HG03095 (cell line): ENCODE measurements around the gene NR6A1.

ENCODE experiments used
- ATAC-seq: cut with Tn5 transposase; IDR thresholded peaks from one replicate; pipeline ENCODE4 v1.9.1; 2021; ENCODE audit warnings: moderate library complexity; ENCODE audit not compliant: unreplicated experiment

NR6A1 gene

DNA sequence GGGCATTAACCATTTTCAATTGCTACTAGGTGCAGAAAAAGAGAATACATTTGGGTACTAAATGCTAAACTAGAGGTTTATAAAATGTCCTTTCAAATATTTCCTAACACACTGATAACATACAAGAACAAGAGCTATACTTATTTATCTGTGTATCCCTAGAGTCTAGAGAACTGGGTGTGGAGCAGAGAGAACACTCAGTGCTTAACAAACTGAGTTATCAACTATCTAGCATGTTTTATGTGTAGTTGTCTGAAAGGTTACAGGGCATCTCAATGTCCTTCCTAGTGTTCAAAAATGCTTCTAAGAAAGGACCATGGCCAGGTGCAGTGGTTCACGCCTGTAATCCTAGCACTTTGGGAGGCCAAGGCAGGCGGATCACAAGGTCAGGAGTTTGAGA lies 40.3 kb downstream of the NR6A1 start:
- no peak for ATAC-seq

DNA sequence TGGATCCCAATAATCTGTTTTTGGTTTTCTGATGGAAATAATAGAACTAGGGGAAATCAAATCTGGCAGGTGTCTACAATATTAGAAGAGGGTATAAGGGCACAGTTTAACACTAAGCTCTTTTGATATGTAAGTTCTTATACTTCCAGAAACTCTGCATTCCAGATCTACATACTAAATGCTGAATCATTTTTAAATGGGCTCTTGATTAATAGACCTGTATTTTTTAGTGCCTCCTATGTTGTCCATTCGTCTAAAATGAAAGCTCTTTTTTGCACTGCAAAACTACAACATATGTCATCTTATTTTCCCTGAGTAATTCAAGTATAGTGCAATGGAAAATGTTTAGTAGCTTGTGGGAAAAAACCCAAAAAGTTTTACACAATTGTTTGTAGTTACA lies 44.2 kb downstream of the NR6A1 start:
- ATAC-seq = no peak

DNA sequence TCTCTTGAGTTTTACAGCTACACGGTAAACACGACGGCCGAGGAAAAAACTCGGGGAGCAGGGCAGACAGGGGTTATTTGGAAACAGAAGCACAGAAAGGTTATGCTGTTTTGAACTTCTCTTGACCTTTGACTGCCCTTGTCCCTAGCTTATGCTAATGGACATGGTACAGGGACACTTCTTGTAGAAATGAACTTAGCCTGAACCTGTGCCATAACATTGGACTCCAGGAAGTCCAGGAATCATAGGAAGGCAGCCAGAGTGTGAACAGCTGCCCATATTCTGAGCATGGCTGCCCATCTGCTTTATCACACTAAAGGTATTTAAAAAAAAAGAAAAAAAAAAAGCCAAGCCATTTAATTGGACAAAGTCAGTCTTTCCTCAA lies 46.1 kb downstream of the NR6A1 start:
- no peak for ATAC-seq

DNA sequence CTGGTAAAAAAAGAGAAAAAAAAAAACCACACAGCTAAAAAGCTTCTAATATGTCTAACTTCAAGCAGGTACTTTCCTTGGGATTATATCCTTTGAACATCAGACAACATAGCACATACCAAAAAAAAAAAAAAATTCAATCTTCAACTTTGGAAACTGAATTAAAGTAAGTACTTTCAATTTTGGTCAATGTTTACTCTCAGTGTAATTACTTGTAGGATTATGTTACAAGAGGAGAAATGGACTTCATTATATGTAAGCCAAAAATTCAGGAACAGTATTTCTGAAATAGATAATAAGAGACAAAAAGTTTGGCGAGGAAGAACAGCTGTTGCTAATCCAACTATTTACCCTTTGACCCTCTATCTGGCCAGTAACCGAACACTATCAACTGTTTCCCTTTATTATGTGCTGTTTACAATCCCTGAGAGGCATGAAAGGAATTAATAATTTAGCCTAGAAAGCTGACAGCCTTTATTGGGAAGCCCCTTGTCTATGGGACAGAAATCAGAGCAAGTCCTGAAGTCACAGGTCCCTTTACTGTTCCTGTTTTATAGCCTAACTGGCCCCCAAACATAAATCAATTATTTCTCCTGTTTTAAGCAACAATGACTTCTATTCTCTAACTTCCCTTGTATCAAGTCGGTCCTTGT lies 46.6 kb downstream of the NR6A1 start:
- ATAC-seq = no peak

DNA sequence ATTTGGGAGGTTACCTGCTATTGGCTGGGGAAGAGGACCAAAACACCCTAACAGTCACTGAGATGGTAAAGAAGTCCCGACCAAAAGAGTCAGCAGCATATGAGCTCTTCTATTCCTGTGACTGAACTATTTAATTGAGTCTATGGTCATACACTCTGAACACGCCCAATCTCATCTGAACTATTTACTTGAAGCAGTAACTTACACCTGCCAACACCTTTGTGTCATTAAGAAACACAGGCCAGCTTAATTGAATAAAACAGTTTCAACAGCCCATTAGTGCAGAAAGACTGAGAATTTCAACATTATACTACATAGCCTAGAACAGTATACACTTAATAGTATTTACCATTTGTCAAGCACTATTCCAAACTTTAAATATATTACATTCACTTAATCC lies 47.8 kb downstream of the NR6A1 start:
- ATAC-seq = no peak

DNA sequence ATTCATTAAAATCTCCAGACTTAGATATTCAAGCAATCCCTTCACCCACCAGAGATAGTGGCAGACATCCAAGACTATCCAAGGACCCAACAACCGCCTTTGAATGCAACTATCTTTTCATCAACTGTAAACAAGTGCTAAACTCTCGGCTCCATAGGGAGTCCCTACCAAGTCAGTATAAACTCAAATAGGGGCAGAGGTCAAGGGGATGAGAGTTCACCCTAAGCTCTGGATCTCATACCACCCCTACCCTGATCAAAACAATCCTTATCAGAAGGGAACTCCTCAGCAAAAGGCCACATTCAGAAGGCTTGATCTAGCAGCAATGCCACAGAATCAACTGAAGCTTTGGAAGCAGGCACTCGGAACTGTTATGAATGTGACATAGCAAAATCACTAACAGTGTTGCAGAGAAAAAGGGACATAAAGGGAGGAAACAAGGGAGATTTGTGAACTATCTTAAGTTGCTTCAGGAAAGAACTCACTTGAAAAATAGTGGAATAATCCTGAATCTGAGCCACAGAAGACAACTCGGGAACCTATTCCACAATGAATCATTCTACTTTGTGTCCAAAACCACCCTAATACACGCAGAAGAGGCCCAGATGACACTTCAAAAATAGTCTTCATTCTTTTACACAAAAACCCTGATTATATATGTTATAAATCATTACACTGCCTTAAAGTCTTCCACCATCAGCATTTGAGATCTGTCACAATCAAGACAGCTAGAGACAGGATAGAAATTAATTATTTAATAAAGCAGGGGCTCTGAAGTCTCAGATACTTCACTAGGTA lies 49.8 kb downstream of the NR6A1 start:
- no peak for ATAC-seq

DNA sequence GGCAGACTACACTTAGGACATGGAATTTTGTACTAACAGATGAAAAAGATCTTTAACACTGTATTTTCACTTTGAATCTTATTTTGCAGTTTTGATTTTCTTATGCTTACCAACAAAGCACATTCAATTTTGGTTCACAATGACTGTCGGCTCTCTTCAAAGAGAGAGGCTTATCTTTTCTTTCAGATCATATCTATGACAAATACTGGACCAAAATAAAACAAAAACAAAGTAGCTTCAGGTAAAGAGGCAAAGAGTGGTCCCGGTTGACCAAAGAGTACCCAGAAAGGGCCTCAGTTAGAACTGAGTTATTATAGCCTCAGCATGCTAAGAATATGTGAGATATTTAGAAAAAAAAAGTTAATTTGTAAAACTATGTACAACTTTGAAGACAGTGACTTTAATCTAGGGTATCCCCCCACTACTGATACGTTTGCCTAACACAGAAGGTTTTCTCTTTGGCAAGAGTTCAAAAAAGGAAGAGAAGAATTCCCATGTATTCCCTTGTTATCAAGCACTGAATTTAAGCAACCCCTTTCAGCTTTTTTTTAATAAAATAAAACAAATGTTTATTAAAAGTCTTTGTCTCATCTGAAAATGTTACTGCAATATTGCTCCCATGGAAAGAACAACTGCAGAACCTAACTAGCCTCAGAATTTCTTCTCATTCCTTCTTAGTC lies 50.5 kb downstream of the NR6A1 start:
- ATAC-seq = no peak

DNA sequence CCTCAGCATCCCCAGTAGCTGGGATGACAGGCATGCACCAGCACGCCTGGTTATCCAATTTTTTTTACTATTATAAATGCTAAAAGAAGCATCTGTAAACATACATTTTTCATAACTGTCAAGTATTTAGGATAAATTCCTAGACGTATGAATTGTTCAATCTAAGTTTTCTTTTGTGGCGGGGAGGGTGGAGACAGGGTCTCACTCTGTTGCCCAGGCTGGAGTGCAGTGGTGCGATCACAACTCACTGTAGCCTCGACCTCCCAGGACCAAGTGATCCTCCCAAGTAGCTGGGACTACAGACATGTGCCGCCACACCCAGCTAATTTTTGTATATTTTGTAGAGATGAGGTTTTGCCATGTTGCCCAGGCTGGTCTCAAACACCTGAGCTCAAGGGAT lies 52.2 kb downstream of the NR6A1 start:
- no peak for ATAC-seq

DNA sequence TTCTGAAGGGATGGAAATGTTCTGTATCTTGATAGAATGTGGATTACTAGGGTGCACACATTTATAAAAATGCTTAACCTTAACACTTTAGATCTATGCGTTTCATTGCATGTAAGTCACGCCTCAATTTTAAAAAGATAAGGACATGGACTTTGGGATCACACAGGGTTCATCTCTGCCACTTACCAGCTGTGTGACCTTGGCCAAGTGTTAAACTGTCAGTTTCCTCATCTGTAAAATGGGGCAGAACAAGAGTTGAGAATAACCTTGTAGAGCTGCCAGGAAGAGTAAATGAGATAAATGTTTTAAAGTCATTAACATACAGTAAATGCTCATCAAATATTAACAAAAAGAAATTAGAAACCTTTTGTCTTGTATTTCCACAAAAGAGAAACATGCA lies 53.5 kb downstream of the NR6A1 start:
- no peak for ATAC-seq

DNA sequence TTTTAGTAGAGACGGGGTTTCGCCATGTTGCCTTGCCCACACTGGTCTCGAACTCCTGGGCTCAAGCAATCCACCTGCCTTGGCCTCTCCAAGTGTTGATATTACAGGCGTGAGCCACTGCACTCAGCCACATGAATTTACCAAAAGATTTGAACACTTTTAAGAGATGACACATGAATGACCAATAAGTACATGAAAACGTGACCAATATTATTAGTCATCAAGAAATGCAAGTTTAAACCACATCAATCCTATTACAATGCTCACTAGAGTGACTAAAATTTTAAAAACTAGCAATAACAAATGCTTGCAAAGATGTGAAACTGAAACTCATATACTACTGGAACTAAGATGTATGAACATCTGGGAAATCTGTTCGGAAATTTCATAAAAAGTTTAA lies 54.3 kb downstream of the NR6A1 start:
- ATAC-seq = no peak

DNA sequence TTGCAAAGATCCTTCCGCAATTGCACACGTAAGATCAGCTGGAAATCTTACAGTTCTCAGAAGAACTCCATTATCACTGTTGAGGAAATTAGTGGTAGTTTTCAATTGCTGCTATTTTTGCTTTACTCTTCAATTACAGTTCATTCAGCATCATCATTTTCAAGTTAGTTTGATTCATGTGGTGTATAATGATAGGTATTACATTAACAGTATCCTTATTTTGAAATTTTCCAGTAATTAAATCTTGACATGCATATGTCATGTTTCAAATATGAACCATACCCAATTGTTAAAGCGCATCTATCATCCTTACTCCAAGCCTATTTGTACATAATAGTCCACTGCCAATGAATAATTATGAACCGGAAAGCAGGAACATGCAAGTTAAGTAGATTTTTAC lies 60.3 kb downstream of the NR6A1 start:
- ATAC-seq = no peak

DNA sequence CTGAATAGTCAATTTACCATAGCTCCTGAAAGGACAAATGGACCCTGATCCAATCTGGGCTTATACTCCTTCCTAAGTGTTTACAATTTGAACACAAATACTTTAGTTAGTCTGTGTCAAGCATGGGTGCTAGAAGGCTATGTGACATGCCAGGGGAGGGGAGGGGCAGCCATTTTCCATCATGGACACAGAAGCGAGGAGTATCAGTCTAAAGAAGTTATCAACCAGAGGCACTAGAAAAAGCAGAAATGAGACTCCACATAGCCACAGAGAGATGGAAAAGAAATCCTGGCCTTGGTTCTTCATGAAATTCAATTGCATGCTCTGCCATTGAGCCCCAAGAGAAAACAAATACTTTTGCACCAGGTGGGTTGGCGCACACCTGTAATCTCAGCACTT lies 61.8 kb downstream of the NR6A1 start:
- no peak for ATAC-seq

DNA sequence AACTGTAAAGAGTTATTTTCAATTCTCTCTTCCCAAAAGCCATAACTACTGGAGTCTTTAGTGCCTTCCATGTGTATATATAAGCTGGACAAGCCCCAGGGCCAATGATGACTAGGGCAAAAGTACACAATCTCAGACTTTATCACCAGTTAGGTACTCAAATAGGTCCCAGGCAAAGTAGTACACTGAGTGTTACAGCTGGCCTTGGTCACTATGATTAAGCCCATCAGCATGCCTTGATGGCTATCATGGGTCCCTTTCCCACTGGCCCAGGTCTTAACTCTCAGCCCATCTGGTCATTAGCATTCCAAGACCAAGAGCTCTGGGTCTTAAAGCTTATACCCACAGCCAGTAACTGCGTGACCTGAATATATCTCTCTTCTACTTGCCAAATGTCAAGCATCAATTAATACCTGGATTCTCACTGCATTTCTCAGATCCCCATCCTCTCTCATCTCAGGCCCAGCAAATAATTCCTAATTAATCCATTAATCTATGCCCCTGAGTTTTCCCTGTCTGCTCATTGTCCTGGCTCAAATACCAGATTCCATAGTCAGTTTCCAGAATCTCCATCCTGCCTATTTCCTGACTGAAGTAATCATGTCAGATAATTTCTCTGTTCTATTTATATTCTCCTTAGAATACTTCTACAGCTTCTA lies 62.3 kb downstream of the NR6A1 start:
- ATAC-seq = no peak

DNA sequence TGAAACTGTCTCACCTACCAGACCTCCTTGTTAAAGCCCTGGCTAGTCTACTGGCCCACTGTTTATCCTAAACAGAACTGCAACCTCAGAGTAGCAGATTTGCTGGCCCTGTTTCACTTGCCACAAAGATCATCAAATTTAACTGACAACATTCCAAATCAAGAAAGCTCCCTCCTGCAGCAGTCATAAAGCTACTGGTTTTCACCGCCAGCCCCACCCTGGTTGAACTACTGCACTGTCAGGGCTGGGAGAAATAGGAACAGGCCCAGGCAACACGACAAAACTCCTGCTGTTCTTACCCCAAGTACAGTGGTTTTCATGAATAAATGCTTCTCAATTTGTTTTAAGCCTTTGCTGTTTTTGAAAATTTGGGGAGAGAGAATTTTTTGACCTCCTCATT lies 63.0 kb downstream of the NR6A1 start:
- ATAC-seq = no peak

DNA sequence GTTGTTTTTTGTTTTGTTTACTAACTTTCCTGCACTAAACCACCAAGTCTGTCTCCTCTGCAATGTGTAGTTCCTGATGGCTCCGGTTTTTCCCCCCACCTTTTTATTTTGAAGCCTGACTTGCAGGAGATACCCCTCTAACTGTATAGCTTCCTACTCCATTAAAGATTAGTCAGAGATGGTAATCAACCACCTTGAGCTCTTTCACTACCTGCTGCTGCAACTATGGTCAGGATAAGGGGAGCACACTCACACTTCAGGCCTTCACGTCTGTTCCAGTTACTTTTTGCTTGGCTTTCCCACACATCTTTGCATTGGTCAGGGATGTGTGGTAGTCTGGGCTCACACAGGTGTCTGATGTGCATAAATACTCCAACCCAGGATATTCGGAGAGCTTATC lies 63.4 kb downstream of the NR6A1 start:
- ATAC-seq = no peak

DNA sequence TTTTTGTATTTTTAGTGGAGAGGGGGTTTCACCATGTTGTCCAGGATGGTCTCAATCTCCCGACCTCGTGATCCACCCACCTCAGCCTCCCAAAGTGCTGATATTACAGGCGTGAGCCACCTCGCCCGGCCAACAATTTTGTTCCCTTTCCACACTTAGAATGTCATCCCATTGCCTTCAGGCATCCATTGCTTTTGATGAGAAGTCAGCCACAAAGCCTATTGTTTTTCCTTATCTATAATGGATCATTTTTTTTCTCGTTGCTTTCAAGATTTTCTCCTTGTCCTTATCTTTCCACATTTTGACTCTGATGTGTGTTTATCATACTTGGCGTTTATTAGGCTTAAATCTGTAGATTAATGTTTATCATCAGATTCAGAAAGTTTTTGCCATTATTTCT lies 64.4 kb downstream of the NR6A1 start:
- ATAC-seq = no peak

DNA sequence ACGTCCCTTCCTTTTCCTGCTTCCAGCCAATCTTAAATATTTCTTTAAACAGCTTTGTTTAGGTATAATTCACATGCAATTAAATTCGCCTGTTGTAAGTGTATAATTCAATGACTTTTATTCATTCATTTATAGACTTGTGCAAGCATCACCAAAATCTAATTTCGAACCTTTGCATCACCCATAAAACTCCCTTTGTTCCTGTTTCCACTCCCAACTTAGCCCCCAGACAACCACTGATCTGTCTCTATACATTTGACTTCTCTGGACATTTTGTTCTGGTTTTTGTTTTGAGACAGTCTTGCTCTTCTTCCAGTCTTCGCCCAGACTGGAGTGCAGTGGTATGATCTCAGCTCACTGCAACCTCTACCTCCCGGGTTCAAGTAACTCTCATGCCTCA lies 71.5 kb downstream of the NR6A1 start:
- no peak for ATAC-seq

DNA sequence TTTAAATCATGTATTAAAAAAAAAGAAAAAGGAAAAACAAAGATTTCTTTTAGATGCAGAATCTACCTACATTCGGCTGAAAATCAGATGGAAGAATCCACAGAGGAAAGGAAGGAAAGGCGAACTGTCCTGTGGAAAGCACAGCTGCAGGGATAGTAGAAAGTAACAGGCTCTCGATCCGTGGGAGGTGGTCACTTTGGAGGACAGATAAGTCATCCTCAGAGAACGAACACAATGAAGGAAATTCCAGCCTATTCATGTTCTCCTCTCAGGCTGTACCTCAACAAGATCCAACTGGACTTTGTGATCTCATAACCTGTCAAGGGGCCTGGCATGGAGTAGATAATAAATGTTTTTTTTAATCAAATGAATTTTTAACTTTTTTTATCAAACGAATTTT lies 72.8 kb downstream of the NR6A1 start:
- no peak for ATAC-seq

DNA sequence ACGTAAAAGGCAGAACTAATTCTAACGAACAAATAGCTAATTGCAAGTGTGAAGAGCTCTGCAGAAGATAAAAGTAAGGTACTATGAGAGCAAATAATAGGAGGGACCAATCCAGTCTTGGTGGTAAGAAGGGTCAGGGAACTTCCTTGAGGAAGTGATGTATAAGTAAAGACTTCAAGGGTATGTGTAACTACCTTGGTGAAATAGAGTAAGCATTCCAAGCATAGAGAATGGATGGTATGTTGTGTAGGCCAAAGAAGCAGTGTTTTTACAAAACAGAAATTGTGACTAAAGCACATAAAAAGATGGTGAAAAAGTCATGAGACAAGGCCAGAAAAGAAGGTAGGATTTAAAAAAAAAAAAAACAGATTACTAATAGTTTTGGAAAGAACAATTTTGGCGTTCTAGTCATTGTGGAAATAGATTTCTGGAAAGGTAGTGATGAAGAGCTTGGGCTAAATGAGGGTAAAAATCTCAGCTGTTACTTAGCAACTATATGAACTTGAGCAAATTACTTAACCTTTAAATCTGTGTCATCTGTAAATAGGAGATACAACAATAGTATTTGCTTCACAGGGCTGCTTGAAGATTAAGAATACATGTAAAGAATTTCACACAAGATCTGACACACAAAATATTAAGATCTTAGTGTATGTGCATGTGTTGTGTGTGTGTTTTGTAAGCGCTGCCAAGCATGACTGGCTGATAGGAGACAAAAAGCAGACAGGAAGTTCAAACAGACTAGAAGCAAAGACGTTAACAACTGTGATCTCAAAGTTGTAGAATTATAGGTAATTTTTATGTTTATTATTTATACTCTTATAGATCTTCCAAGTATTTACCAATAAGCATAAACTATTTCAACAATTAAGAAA lies 73.5 kb downstream of the NR6A1 start:
- ATAC-seq = no peak

DNA sequence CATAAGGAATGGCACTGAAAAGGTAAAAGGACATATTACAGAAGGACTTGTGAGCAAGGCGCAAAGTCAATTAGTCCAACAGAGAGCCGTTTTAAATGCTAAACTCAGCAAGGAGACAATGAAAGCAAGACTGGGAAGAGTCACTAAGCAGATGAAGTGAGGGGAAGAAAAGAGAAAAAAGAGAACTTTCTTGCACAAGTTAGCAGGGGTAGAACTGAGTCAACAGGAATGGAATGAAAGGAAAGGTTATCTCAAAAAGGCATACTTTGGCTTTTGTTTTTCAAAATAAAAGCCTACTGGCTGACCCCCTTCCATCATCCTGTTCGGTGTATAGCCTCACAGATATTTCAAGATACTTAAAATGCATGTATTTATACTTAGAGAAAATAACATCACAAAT lies 75.0 kb downstream of the NR6A1 start:
- no peak for ATAC-seq
